H1 (cell line): ENCODE results near the gene SMARCA2.

Experiments used
- POLR2AphosphoS5 ChIP-seq: IDR thresholded peaks from 2 replicates; pipeline ENCODE4 v1.6.1; 2011; ENCODE audit warnings: low read depth, low read length
- YY1 ChIP-seq: IDR thresholded peaks from 2 replicates; pipeline ENCODE4 v1.6.1; 2011; ENCODE audit warnings: low read depth, mild to moderate bottlenecking, low read length
- TF ChIP-seq, protein P1 (sequence below), 3 experiments: IDR thresholded peaks; 1 replicate in 2 of 3; 2 replicates in 1 of 3; pipeline versions ENCODE4 v1.5.1 to v1.6.1; 2011; ENCODE audit warnings: low read length in 3 of 3, mild to moderate bottlenecking in 3 of 3, inconsistent platforms in 2 of 3, low read depth in 1 of 3, moderate library complexity in 1 of 3; ENCODE audit not compliant: insufficient read depth in 1 of 3; ENCODE audit errors: control extremely low read depth in 1 of 3

DNA sequence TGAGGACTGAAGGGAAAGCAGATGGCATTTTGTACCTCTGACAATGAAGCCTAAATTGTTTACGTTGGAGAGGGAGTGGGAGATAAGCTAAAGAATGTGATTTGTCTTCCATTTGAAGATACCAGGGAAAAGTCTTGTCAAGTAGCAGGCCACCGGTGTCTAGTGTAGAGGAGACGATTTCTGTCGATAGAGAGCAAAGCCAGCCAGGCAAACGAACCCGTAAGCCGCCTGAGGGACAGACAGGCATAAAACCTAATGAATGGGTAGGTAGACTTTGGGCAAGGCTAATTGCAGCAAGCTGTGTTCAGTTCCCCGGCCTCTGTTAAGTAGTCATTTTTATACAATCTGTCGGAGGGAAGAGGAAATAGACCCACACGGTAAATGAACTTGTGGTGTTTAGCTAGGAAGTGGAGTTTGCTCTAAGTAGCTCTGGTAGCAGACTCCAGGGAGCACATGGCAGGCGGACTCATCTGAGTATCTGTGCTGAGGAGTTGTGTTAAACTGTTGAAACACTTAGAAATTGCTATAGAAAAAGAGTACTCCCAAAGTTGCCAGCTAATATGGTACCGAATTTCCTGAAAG is 28.8 kb downstream of the SMARCA2 start:
- TF ChIP-seq YY1 (no peak), POLR2AphosphoS5 (no peak)
- TF ChIP-seq, protein P1, sequence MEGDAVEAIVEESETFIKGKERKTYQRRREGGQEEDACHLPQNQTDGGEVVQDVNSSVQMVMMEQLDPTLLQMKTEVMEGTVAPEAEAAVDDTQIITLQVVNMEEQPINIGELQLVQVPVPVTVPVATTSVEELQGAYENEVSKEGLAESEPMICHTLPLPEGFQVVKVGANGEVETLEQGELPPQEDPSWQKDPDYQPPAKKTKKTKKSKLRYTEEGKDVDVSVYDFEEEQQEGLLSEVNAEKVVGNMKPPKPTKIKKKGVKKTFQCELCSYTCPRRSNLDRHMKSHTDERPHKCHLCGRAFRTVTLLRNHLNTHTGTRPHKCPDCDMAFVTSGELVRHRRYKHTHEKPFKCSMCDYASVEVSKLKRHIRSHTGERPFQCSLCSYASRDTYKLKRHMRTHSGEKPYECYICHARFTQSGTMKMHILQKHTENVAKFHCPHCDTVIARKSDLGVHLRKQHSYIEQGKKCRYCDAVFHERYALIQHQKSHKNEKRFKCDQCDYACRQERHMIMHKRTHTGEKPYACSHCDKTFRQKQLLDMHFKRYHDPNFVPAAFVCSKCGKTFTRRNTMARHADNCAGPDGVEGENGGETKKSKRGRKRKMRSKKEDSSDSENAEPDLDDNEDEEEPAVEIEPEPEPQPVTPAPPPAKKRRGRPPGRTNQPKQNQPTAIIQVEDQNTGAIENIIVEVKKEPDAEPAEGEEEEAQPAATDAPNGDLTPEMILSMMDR (IDR thresholded peaks at IDR 0.05; ENCODE audit: control extremely low read depth in 1 of 3, insufficient read depth in 1 of 3, low read depth in 1 of 3, low read length in 3 of 3) = no peak
